ENCODE measurements around the gene ZNF536.

- TF ChIP-seq, protein P1, sequence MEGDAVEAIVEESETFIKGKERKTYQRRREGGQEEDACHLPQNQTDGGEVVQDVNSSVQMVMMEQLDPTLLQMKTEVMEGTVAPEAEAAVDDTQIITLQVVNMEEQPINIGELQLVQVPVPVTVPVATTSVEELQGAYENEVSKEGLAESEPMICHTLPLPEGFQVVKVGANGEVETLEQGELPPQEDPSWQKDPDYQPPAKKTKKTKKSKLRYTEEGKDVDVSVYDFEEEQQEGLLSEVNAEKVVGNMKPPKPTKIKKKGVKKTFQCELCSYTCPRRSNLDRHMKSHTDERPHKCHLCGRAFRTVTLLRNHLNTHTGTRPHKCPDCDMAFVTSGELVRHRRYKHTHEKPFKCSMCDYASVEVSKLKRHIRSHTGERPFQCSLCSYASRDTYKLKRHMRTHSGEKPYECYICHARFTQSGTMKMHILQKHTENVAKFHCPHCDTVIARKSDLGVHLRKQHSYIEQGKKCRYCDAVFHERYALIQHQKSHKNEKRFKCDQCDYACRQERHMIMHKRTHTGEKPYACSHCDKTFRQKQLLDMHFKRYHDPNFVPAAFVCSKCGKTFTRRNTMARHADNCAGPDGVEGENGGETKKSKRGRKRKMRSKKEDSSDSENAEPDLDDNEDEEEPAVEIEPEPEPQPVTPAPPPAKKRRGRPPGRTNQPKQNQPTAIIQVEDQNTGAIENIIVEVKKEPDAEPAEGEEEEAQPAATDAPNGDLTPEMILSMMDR (conservative IDR thresholded peaks at IDR 0.05; ENCODE audit: low read depth, low read length) = no peak
- TF ChIP-seq EZH2 (IDR thresholded peaks at IDR 0.05; ENCODE audit: borderline replicate concordance, low read depth, low read length, poor library complexity, severe bottlenecking) = no peak
Observed at GRCh38 chr19:30565636-30566035, 193.5 kb downstream of the ZNF536 start.
